ENCODE data around the gene GMPPA.

Gene GMPPA

GRCh38 chr2:219552382-219553167 is 53.9 kb downstream of the GMPPA start:
- Histone ChIP-seq H3K9me3 (ENCODE audit: control insufficient read depth, low read length) (no peaks in the 10 kb centered on the region), H3K27me3 (ENCODE audit: control insufficient read depth, insufficient read depth, low read length) (peaks cover 4% of the 10 kb centered on the region), H2AFZ (peak overlapping the region; percentile 80), H3K79me2 (no peaks in the 10 kb centered on the region), H3K4me1 (peaks cover 3% of the 10 kb centered on the region), H3K4me3 (ENCODE audit: low read depth, low read length) (peak overlapping the region; percentile 59), H3K27ac (no peak overlapping the region), H3K36me3 (ENCODE audit: control insufficient read depth, insufficient read depth, low read length) (no peaks in the 10 kb centered on the region), H3K4me2 (ENCODE audit: low read length) (peak overlapping the region; percentile 74), H3K9ac (no peak overlapping the region)
- TF ChIP-seq, protein P1, sequence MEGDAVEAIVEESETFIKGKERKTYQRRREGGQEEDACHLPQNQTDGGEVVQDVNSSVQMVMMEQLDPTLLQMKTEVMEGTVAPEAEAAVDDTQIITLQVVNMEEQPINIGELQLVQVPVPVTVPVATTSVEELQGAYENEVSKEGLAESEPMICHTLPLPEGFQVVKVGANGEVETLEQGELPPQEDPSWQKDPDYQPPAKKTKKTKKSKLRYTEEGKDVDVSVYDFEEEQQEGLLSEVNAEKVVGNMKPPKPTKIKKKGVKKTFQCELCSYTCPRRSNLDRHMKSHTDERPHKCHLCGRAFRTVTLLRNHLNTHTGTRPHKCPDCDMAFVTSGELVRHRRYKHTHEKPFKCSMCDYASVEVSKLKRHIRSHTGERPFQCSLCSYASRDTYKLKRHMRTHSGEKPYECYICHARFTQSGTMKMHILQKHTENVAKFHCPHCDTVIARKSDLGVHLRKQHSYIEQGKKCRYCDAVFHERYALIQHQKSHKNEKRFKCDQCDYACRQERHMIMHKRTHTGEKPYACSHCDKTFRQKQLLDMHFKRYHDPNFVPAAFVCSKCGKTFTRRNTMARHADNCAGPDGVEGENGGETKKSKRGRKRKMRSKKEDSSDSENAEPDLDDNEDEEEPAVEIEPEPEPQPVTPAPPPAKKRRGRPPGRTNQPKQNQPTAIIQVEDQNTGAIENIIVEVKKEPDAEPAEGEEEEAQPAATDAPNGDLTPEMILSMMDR (IDR thresholded peaks at IDR 0.05) = no peak

GRCh38 chr2:219553168-219553417 is 54.4 kb downstream of the GMPPA start:
- H3K9ac ChIP-seq = no peak overlapping the region
- peak overlapping the region; percentile 59 for H3K4me3 ChIP-seq (ENCODE audit: low read depth, low read length)
- H3K9me3 ChIP-seq (ENCODE audit: control insufficient read depth, low read length) = no peaks in the 10 kb centered on the region
- H2AFZ ChIP-seq = peak overlapping the region; percentile 80
- H3K4me2 ChIP-seq (ENCODE audit: low read length) = peak overlapping the region; percentile 74
- H3K36me3 ChIP-seq (ENCODE audit: control insufficient read depth, insufficient read depth, low read length) = no peaks in the 10 kb centered on the region
- H3K27me3 ChIP-seq (ENCODE audit: control insufficient read depth, insufficient read depth, low read length) = peaks cover 4% of the 10 kb centered on the region
- TF ChIP-seq, protein P1 (IDR thresholded peaks at IDR 0.05) = no peak
- H3K27ac ChIP-seq = no peak overlapping the region
- H3K79me2 ChIP-seq = no peaks in the 10 kb centered on the region
- H3K4me1 ChIP-seq = peaks cover 3% of the 10 kb centered on the region

DNA sequence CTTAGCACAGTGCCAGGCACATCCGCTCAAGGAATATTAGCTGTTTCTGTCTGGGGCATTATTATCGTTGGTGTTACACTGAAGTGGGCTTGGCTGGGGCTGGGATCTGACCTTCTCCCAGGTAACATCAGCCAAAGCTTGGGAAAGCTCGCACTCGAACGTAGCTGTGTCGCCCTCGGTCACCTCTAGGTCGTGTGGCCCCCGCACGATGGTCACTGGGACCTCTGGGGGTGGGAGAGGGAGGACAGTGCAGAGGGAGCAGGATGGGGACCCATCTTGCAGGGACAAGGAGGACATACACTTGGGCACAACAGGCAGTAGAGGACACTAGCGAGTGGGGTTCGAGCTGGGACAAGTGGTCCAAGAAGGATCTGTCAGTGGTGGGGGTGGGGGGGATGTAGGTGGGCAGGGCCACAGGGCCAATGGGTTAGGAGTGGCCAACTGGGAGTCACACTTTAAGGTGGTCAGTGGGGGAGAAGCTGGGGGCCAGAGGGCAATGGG is 54.8 kb downstream of the GMPPA start:
- Histone ChIP-seq H3K27me3 (ENCODE audit: control insufficient read depth, insufficient read depth, low read length) (peaks cover 4% of the 10 kb centered on the region), H3K4me3 (ENCODE audit: low read depth, low read length) (no peak overlapping the region), H2AFZ (no peak overlapping the region), H3K9me3 (ENCODE audit: control insufficient read depth, low read length) (no peaks in the 10 kb centered on the region), H3K36me3 (ENCODE audit: control insufficient read depth, insufficient read depth, low read length) (no peaks in the 10 kb centered on the region), H3K4me2 (ENCODE audit: low read length) (peak overlapping the region; percentile 74), H3K79me2 (no peaks in the 10 kb centered on the region), H3K4me1 (peaks cover 3% of the 10 kb centered on the region), H3K27ac (no peak overlapping the region), H3K9ac (no peak overlapping the region)
- TF ChIP-seq, protein P1 (IDR thresholded peaks at IDR 0.05) = no peak

- Histone ChIP-seq H3K79me2 (no peaks in the 10 kb centered on the region), H3K4me1 (peaks cover 3% of the 10 kb centered on the region), H3K9me3 (ENCODE audit: control insufficient read depth, low read length) (no peaks in the 10 kb centered on the region), H2AFZ (no peak overlapping the region), H3K9ac (no peak overlapping the region), H3K27ac (no peak overlapping the region), H3K36me3 (ENCODE audit: control insufficient read depth, insufficient read depth, low read length) (no peaks in the 10 kb centered on the region), H3K27me3 (ENCODE audit: control insufficient read depth, insufficient read depth, low read length) (peaks cover 4% of the 10 kb centered on the region), H3K4me2 (ENCODE audit: low read length) (no peak overlapping the region), H3K4me3 (ENCODE audit: low read depth, low read length) (no peak overlapping the region)
- TF ChIP-seq, protein P1 (IDR thresholded peaks at IDR 0.05) = no peak
These were observed 55.7 kb downstream of the GMPPA start for GRCh38 chr2:219554350-219554749.

GRCh38 chr2:219555956-219556355 is 57.3 kb downstream of the GMPPA start:
- TF ChIP-seq, protein P1 (IDR thresholded peaks at IDR 0.05) = no peak
- peaks cover 4% of the 10 kb centered on the region for H3K27me3 ChIP-seq (ENCODE audit: control insufficient read depth, insufficient read depth, low read length)

More at GRCh38 chr2:219555956-219556355, 57.3 kb downstream of the GMPPA start:
- H3K4me1 ChIP-seq = peaks cover 3% of the 10 kb centered on the region
- H3K4me2 ChIP-seq (ENCODE audit: low read length) = no peak overlapping the region
- H3K79me2 ChIP-seq = no peaks in the 10 kb centered on the region
- H2AFZ ChIP-seq = no peak overlapping the region
- no peaks in the 10 kb centered on the region for H3K36me3 ChIP-seq (ENCODE audit: control insufficient read depth, insufficient read depth, low read length)
- H3K9me3 ChIP-seq (ENCODE audit: control insufficient read depth, low read length) = no peaks in the 10 kb centered on the region
- no peak overlapping the region for H3K27ac ChIP-seq
- H3K9ac ChIP-seq = no peak overlapping the region
- no peak overlapping the region for H3K4me3 ChIP-seq (ENCODE audit: low read depth, low read length)
